Measurements from ENCODE around the gene ZNF282.
"Not testable (repeated sequence)": the region's sequence is repeated elsewhere in the genome, so short reads cannot be mapped to it uniquely, and the experiment has no call there.

The ZNF282 gene

DNA sequence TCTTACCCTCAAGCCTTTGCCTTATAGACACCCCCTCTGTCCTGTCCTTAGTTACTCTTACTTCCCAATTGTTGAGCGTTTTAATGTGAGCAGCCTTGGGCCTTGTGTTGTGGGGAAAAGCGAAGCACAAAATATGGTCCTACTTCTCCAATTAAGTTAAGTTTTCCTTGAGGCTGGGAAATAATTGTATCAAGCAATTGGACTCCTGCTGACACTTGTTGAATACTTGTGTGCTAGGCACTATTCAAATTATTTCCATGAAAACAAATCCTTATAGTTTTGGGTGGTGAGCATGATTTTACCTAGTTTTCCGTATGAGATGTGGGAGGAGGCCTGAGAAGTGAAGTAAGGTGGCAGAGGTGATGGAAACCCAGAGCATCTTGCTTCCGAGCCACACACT lies 61.2 kb downstream of the ZNF282 start:
- DNase-seq (ENCODE audit: low spot score) = no peak

DNA sequence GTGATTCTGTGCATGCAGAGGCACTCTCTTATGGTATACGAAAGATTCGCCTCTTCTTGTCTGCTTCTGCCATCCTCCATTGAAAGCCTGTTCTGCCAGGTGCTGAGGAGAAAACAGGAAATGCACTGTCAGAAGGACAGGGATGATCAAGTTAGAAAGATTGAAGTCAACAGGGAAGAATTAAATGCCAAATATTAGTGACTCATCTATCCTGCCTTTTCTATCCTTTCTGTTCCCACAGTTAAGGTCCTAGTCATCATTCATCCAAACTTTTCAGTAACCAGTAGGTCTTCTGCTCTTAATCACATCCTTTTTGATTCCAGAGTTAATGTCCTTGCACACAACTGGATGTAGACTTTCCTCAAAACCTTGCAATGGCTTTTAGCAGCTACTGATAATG lies 61.8 kb downstream of the ZNF282 start:
- DNase-seq (ENCODE audit: low spot score) = no peak

DNA sequence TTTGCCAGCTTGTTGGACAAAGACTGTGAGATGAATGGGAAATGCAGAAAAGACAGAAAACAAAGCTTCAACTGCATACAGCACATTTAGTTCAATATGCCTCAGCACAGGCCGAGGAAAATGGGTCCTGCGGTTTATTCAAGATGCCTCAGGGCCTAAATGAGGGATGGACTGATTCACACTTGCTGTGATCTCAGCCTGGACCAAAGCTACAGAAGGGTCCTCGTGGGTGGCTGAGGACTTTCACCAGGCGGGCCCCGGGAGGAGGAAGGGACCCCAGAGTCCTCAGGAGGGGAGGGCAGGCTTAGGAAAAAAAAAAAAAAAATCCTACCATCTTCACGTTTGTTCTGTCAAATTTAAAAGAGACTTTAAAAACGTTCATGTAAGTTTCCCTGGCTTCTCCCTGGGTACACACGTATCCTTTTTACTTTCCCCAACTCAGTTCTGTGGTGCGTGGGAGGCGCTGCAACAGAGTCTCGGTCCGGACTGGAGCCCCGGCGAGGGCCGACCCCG lies 66.0 kb downstream of the ZNF282 start:
- peak; percentile 36 for DNase-seq (ENCODE audit: low spot score)

DNA sequence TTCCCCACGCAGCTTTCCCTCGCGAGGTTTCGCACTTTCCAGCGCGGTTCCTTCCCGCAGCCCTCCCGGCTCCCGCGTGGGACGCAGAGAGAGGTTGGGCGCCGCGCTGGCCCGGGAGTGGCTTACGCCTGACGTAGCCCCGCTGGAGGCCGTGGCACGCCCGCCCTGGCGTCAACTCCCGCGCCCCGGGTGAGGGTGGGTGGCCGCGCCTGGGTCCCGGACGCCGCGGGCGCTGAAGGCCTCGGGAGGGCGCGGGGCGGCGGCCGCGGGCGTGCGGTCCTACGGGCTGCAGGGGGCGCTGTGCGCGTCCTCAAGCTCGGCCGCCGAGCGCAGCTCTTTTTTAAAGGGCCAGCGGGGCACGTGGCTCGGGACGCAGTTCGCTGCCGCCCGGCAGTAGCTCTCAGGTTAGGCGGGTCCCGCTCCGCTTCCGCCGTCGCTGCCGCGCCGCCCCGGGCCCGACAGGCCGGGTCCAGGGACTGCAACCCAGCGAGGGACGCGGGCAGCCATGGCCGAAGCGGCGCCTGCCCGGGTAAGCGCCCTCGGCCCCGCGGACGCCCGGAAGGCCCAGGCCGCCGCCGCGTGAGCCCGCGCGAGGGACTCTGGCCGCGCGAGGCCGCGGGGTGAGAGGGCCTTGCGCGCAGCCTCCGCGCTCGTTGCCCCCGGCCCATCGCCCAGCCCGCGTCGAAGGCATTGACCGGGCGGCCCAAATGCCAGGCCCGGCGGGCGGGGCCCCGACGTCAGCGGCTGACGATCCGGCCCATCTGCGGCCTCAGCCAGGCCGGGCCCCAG lies 66.7 kb downstream of the ZNF282 start, which contains the start of gene ZNF783:
ZNF783 (plus strand) TSS at position 368 of the 789 bp plus-strand sequence; CDS start at position 506, 138 bp downstream.
- DNase-seq (ENCODE audit: low spot score) = peak; percentile 87

DNA sequence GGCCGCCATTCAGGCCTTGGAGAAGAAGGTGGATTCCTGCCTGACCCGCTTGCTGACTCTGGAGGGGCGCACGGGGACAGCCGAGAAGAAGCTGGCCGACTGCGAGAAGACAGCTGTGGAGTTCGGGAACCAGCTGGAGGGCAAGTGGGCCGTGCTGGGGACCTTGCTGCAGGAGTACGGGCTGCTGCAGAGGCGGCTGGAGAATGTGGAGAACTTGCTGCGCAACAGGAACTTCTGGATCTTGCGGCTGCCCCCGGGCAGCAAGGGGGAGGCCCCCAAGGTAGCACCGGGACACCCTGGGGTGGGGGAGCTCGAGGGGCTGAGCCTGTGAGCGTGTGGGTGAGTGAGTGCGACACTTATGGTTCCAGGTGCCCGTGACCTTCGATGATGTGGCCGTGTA lies 71.1 kb downstream of the ZNF282 start:
- no peak for DNase-seq (ENCODE audit: low spot score)

DNA sequence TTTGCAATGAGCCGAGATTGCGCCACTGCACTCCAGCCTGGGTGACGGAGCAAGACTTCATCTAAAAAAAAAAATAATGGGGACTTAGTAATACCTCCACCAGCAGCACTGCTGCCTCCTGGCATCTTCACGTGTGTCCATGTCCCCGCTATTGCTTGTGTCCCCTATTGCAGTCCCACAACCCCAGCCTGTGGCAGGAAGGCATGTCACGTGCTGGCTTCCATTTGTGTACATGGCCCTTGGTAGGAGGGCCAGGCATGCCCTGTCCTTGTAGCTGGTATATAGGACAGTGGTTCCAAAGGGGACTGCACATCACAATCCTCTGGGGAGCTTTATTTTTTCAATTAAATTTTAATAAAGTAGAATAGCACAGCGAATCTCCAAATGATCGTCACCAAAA lies 72.4 kb downstream of the ZNF282 start:
- no peak for DNase-seq (ENCODE audit: low spot score)

DNA sequence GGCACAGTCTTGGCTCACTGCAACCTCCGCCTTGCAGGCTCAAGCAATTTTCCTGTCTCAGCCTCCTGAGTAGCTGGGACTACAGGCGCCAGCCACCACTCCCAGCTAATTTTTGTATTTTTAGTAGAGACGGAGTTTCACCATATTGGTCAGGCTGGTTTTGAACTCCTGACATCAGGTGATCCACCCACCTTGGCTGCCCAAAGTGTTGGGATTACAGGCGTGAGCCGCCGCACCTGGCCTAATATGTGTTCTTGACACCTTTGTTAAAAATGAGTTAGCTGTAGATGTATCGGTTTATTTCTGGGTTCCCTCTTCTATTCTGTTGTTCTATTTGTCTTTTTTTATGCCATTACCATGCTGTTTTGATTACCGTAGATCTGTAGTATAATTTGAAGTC lies 79.1 kb downstream of the ZNF282 start:
- DNase-seq (ENCODE audit: low spot score) = not testable (repeated sequence)

Measured in SW480 (cell line).